Naive thymus-derived CD4-positive, alpha-beta T cell (primary cell): ENCODE data around the gene TREML4. TPM values are rescaled to one million over a fixed set of nuclear protein-coding genes. Genes with fewer than 3 reads are reported as not detected.

Experiments
- ATAC-seq: fragments of 150-1000 bp; cut with Tn5 transposase; 2 replicates; pipeline ENCODE4 v1.10.0; 2021; ENCODE audit warnings: mild to moderate bottlenecking, moderate library complexity
- CTCF ChIA-PET: fragments of 350-600 bp; sonication (Branson Sonifier 250); formaldehyde crosslinking; loops from one replicate; lab custom pipeline; 2021; ENCODE audit warnings: antibody characterized with exemption; lab: Charles Lee
- POLR2A ChIA-PET: fragments of 350-600 bp; sonication (Branson Sonifier 250); formaldehyde crosslinking; loops from one replicate; lab custom pipeline; 2021; ENCODE audit warnings: antibody characterized with exemption, inconsistent platforms; lab: Charles Lee
- DNase-seq, 9 donors: peaks; one replicate each; pipeline versions ENCODE4 v3.0.0 to v3.0.0-alpha.2; 2020 to 2022; ENCODE audit warnings: mixed read lengths in 1 of 9
- H3K27ac ChIP-seq: one replicate; pipeline ENCODE4 v1.7.0; 2013; ENCODE audit warnings: mild to moderate bottlenecking, low read depth, low read length, moderate library complexity
- H3K27me3 ChIP-seq, 2 donors: one replicate each; pipeline ENCODE4 v1.7.0; 2013; ENCODE audit warnings: low read length in 2 of 2, mild to moderate bottlenecking in 2 of 2, moderate library complexity in 2 of 2; ENCODE audit not compliant: control insufficient read depth in 2 of 2, insufficient read depth in 2 of 2
- H3K36me3 ChIP-seq, 3 experiments: 1 replicate in 2 of 3; 2 replicates in 1 of 3; pipeline ENCODE4 v1.7.0; 2013; ENCODE audit warnings: low read length in 3 of 3, mild to moderate bottlenecking in 3 of 3, moderate library complexity in 1 of 3; ENCODE audit not compliant: insufficient read depth in 3 of 3, control insufficient read depth in 2 of 3
- H3K4me1 ChIP-seq, 2 donors: one replicate each; pipeline ENCODE4 v1.7.0; 2013; ENCODE audit warnings: low read length in 2 of 2, mild to moderate bottlenecking in 2 of 2, moderate library complexity in 1 of 2; ENCODE audit not compliant: control insufficient read depth in 2 of 2, insufficient read depth in 2 of 2
- H3K4me3 ChIP-seq: 2 replicates; pipeline ENCODE4 v1.7.0; 2013; ENCODE audit warnings: mild to moderate bottlenecking, low read length
- H3K9me3 ChIP-seq, 3 experiments: 1 replicate in 2 of 3; 2 replicates in 1 of 3; pipeline ENCODE4 v1.7.0; 2013; ENCODE audit warnings: low read length in 3 of 3; ENCODE audit not compliant: control insufficient read depth in 2 of 3
- H3K27ac Mint-ChIP-seq, 9 donors: one replicate each; pipeline ENCODE4 v1.8.0; 2020 to 2022; ENCODE audit warnings: mixed read lengths in 9 of 9, mild to moderate bottlenecking in 8 of 9, moderate library complexity in 5 of 9, inconsistent platforms in 2 of 9
- H3K27me3 Mint-ChIP-seq, 5 donors: one replicate each; pipeline ENCODE4 v1.8.0; 2021 to 2022; ENCODE audit warnings: mixed read lengths in 5 of 5, mild to moderate bottlenecking in 1 of 5
- H3K36me3 Mint-ChIP-seq, 5 donors: one replicate each; pipeline ENCODE4 v1.8.0; 2020 to 2022; ENCODE audit warnings: mixed read lengths in 5 of 5, mild to moderate bottlenecking in 3 of 5, inconsistent platforms in 1 of 5
- H3K4me1 Mint-ChIP-seq, 7 donors: one replicate each; pipeline ENCODE4 v1.8.0; 2020 to 2022; ENCODE audit warnings: mixed read lengths in 7 of 7, mild to moderate bottlenecking in 3 of 7, inconsistent platforms in 1 of 7
- H3K4me3 Mint-ChIP-seq, 10 donors: one replicate each; pipeline ENCODE4 v1.8.0; 2020 to 2022; ENCODE audit warnings: mild to moderate bottlenecking in 10 of 10, mixed read lengths in 10 of 10, moderate library complexity in 6 of 10, inconsistent platforms in 2 of 10
- H3K9me3 Mint-ChIP-seq, 11 donors: one replicate each; pipeline ENCODE4 v1.8.0; 2020 to 2022; ENCODE audit warnings: mixed read lengths in 11 of 11, mild to moderate bottlenecking in 4 of 11, inconsistent platforms in 1 of 11, moderate library complexity in 1 of 11
- intact Hi-C, 2 donors: fragments of 100-400 bp; cut with micrococcal nuclease; formaldehyde crosslinking; loops; one replicate each; pipeline ENCODE4 v1.15.1; 2023
- polyA plus RNA-seq, 2 donors: library from polyadenylated mRNA; unstranded; fragments of 300-500 nt; fragmentation: Illumina TruSeq; gene quantifications; one replicate each; pipeline ENCODE4 v1.2.3, GENCODE V29; 2021
- total RNA-seq, 6 experiments: library from RNA in 5 of 6; stranded (reverse) in 5 of 6; gene quantifications; 1 replicate in 5 of 6; 2 replicates in 1 of 6; pipeline ENCODE4 v1.2.3 and lab custom pipeline; 2021 to 2026

Gene TREML4
- total and polyA plus RNA-seq, 7 experiments from 2014 or later: 3.1 TPM; not detected in 6

DNA sequence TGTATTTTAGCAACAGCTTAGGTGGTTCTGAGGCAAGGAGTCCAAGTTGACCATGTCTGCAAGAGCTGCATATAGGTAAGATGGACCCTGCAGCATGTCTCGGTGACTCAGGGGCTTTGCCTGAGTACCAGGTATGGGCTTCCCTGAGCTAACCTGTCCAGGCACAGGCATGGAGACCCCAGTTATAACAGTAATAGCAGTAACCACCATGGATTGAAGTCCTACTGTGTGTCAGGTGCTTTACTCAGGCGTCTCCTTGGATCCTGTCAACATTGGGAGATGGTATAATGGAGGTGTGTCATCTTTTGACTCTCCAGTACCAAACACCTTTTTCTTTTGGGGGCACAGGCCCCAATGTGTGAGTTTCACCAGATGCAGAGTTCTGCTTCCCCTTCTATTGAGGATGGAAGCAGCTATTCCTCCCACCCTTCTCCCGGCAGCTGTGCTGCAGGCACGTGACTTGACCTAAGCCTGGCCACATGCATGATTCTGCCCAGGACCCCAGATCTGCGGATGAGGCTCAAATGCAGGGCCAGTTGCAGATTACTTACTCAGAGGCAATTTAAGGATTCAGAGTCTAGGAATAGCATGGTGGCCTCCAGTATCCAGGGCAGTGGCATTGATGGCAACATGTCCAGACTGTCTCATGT is 44.6 kb downstream of the TREML4 start:
- H3K27me3 ChIP-seq: no peaks in the 10 kb centered on the region
- intact Hi-C loops: no loop called here
- no peaks in the 10 kb centered on the region for H3K36me3 ChIP-seq
- ATAC-seq (no peak), DNase-seq (no peak)
- no peaks in the 10 kb centered on the region for H3K36me3 Mint-ChIP-seq
- no peaks in the 10 kb centered on the region for H3K9me3 ChIP-seq
- no peaks in the 10 kb centered on the region for H3K4me1 ChIP-seq
- no peak overlapping the region for H3K4me3 Mint-ChIP-seq
- H3K27ac ChIP-seq: no peak overlapping the region
- H3K9me3 Mint-ChIP-seq: no peaks in the 10 kb centered on the region
- CTCF ChIA-PET: no interaction called here
- peaks cover 0 to 14% (median 9%) of the 10 kb centered on the region in 7 donors for H3K4me1 Mint-ChIP-seq
- H3K27ac Mint-ChIP-seq: no peak overlapping the region
- POLR2A ChIA-PET: no interaction called here
- no peak overlapping the region for H3K4me3 ChIP-seq
- peaks cover 0 to 19% (median 0%) of the 10 kb centered on the region in 5 donors for H3K27me3 Mint-ChIP-seq

DNA sequence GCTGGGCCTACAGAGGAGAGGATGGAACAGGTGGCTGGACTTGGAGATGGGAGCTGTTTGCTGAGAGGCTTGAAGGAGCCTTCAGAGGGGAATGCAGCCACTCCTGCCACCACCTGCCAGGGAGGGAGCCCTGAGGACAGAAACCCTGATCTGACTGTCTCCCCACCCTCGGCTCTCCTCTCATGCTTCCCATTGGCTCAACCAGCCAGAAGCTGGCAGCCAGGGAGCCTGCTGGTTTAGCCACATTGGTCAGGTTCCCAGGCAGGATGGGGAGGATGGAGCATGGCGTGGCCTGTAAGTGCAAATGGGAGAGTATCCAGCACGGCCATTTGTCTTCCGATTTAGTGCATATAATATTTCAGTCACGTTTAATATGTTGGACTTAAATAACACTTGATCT is 45.6 kb downstream of the TREML4 start:
- no peak overlapping the region for H3K4me3 ChIP-seq
- H3K9me3 ChIP-seq: no peaks in the 10 kb centered on the region
- H3K36me3 ChIP-seq: no peaks in the 10 kb centered on the region
- H3K27me3 Mint-ChIP-seq: peaks cover 0 to 19% (median 0%) of the 10 kb centered on the region in 5 donors
- peaks cover 0 to 2% of the 10 kb centered on the region in 2 donors for H3K4me1 ChIP-seq
- ATAC-seq: no peak
- H3K27ac ChIP-seq: no peak overlapping the region
- no peaks in the 10 kb centered on the region for H3K27me3 ChIP-seq
- intact Hi-C loops: no loop called here
- POLR2A ChIA-PET: no interaction called here
- CTCF ChIA-PET: no interaction called here
- H3K4me3 Mint-ChIP-seq: no peak overlapping the region
- H3K27ac Mint-ChIP-seq: peak overlapping the region in 1 of 9 donors; percentile 29
- H3K9me3 Mint-ChIP-seq: no peaks in the 10 kb centered on the region
- peaks cover 2 to 16% (median 11%) of the 10 kb centered on the region in 7 donors for H3K4me1 Mint-ChIP-seq
- no peak for DNase-seq
- H3K36me3 Mint-ChIP-seq: no peaks in the 10 kb centered on the region

DNA sequence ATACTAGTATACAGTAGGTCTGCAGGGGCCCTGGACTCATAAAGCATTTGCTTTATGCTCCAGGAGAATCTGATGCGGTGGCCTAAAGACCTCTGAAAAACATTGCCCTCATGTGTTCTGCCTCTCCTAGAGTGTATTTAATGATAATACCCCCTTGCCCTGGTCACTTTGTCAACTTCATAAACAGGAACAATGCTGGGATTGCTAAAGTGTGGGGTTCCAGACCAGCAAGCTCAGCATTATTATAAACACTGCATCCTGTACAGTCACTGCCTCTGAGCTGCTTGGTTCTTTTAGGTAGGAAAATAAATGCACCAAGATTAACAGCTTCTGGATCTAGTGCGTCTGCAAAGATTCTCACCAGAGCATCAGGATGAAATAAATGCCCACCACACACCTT is 46.1 kb downstream of the TREML4 start:
- H3K9me3 ChIP-seq: no peaks in the 10 kb centered on the region
- H3K27me3 ChIP-seq: no peaks in the 10 kb centered on the region
- H3K27me3 Mint-ChIP-seq: peaks cover 0 to 22% (median 0%) of the 10 kb centered on the region in 5 donors
- H3K27ac Mint-ChIP-seq: no peak overlapping the region
- H3K4me3 Mint-ChIP-seq: no peak overlapping the region
- no peaks in the 10 kb centered on the region for H3K36me3 Mint-ChIP-seq
- no peaks in the 10 kb centered on the region for H3K36me3 ChIP-seq
- H3K27ac ChIP-seq: no peak overlapping the region
- DNase-seq (no peak), ATAC-seq (no peak)
- peaks cover 0 to 7% of the 10 kb centered on the region in 2 donors for H3K4me1 ChIP-seq
- CTCF ChIA-PET: no interaction called here
- no peaks in the 10 kb centered on the region for H3K9me3 Mint-ChIP-seq
- no peak overlapping the region for H3K4me3 ChIP-seq
- intact Hi-C loops: no loop called here
- H3K4me1 Mint-ChIP-seq: peaks cover 7 to 22% (median 17%) of the 10 kb centered on the region in 7 donors
- POLR2A ChIA-PET: no interaction called here

DNA sequence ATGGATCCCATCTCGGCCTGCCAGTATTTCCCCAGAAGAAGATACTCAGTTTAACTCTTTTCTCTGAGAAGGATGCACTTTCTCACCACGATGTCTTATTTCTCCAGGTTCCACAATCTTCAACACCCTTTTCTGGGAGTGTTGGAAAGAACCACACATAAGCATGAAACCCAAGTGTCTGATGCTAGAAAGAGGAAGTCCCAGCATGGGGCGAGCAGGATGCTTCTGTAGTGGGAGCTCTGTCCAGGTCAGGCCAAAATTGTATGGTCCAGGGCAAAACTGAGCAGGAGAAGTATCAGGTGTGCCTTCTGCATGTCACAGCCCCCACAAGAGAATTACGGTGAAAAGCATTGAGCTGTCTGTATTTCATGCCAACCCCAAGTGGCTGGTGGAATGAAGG is 47.3 kb downstream of the TREML4 start:
- Mint-ChIP-seq H3K27me3 (peaks cover 0 to 22% (median 0%) of the 10 kb centered on the region in 5 donors), H3K9me3 (no peaks in the 10 kb centered on the region), H3K4me3 (no peak overlapping the region), H3K36me3 (no peaks in the 10 kb centered on the region), H3K4me1 (peaks cover 10 to 24% (median 19%) of the 10 kb centered on the region in 7 donors), H3K27ac (peak overlapping the region in 1 of 9 donors; percentile 39)
- POLR2A ChIA-PET: no interaction called here
- Histone ChIP-seq H3K9me3 (no peaks in the 10 kb centered on the region), H3K4me1 (peaks cover 0 to 9% of the 10 kb centered on the region in 2 donors), H3K36me3 (no peaks in the 10 kb centered on the region), H3K27me3 (no peaks in the 10 kb centered on the region), H3K27ac (no peak overlapping the region), H3K4me3 (no peak overlapping the region)
- ATAC-seq: no peak
- intact Hi-C loops: no loop called here
- CTCF ChIA-PET: no interaction called here
- DNase-seq: no peak

DNA sequence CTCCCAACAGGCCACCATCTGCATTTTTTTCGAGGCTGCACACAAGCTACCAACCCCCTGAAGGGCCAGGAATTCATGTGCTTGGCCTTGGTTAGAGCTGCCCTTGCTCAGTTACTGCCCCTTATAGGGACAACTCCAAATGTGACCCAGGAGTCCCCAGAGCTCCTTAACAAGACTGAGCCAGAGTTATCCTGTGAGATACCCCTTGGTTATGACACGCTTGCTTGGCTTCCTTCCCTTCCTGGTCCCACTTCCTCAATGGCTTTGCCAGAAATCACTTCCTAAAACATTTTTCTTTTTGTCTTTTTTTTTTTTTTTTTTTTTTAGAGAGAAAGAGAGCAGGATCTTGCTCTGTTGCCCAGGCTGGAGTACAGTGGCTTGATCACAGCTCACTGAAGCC is 49.5 kb downstream of the TREML4 start:
- H3K27me3 ChIP-seq: no peaks in the 10 kb centered on the region
- H3K4me3 ChIP-seq: no peak overlapping the region
- Mint-ChIP-seq H3K27ac (no peak overlapping the region), H3K27me3 (peaks cover 0 to 20% (median under 1%) of the 10 kb centered on the region in 5 donors), H3K9me3 (peaks cover 0 to 2% (median 0%) of the 10 kb centered on the region in 11 donors), H3K36me3 (peaks cover 0 to 1% (median 0%) of the 10 kb centered on the region in 5 donors), H3K4me3 (no peak overlapping the region), H3K4me1 (peaks cover 11 to 22% (median 11%) of the 10 kb centered on the region in 7 donors)
- DNase-seq (no peak), ATAC-seq (no peak)
- intact Hi-C loops: loop anchor here in 1 of 2 donors (2.0 kb wide), 1 partner anchor 21 kb away; no protein-coding TSS in a partner anchor
- H3K9me3 ChIP-seq: no peaks in the 10 kb centered on the region
- peaks cover 0 to 9% of the 10 kb centered on the region in 2 donors for H3K4me1 ChIP-seq
- H3K36me3 ChIP-seq: no peaks in the 10 kb centered on the region
- no peak overlapping the region for H3K27ac ChIP-seq
- CTCF ChIA-PET: interaction anchor here (0.8 to 1.9 kb wide), 5 partner anchors 22 to 95 kb away, joined by 3 to 8 read pairs (median 3); no protein-coding TSS in a partner anchor
- POLR2A ChIA-PET: no interaction called here

DNA sequence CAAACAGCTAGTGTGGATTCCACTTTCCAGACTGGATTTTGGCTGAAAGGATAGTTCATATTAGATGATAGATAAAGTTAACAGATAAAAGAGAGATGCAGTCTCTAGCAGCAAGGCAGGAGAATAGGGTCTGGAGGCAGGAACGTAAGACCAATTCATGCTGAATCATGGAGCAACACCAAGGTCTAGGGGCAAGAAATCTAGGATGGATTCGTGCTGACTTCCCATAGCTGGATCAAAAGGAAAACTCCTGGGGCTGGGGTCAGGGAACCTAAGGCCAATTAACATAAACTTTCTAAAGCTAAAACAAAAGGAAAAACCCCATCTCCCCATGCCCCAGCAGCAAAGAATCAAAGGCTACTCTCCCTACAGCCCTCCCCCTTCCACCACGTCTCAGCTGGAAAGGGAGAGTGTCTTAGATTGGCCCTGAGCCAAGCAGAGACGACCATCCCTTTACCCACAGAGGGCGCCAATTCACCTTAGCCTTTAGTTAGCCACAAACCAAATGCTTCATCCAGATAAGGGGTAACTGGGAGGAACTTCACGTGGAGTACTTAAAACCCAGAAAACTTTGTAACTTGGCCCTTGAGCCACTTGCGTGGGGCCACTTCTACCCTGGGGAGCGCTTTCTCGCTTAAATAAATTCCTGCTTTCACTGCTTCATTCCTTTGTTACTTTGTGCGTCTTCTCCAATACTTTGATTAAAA is 50.7 kb downstream of the TREML4 start:
- Histone ChIP-seq H3K27ac (no peak overlapping the region), H3K4me3 (no peak overlapping the region)

More for the DNA sequence above, 50.7 kb downstream of the TREML4 start:
- Mint-ChIP-seq H3K27ac (peak overlapping the region in 1 of 9 donors; percentile 3), H3K9me3 (peaks cover 0 to 4% (median 0%) of the 10 kb centered on the region in 11 donors), H3K4me1 (peaks cover 11 to 22% (median 12%) of the 10 kb centered on the region in 7 donors), H3K4me3 (peak overlapping the region in 4 of 10 donors; percentile 11 to 53 (median 28)), H3K36me3 (peaks cover 0 to 5% (median 0%) of the 10 kb centered on the region in 5 donors), H3K27me3 (peaks cover 0 to 23% (median 5%) of the 10 kb centered on the region in 5 donors)
- peaks cover 0 to 9% of the 10 kb centered on the region in 2 donors for H3K4me1 ChIP-seq
- ChIA-PET POLR2A (no interaction called here), CTCF (interaction anchor here (0.9 to 1.9 kb wide), 5 partner anchors 20 to 204 kb away, joined by 3 to 8 read pairs (median 4); no protein-coding TSS in a partner anchor)
- intact Hi-C loops: loop anchor here (1.0 to 2.0 kb wide), 5 partner anchors 20 to 79 kb away; no protein-coding TSS in a partner anchor
- peak; percentile 62 for ATAC-seq
- DNase-seq: peak in 8 of 9 donors; percentile 47 to 68 (median 62)
- H3K9me3 ChIP-seq: no peaks in the 10 kb centered on the region
- no peaks in the 10 kb centered on the region for H3K27me3 ChIP-seq
- no peaks in the 10 kb centered on the region for H3K36me3 ChIP-seq
